Hepatocyte (in vitro differentiated cells): ENCODE results near the gene SMPX. TPM values are rescaled to one million over a fixed set of nuclear protein-coding genes. Genes with fewer than 3 reads are reported as not detected.

Source experiments
- DNase-seq: peaks from one replicate; pipeline ENCODE4 v3.0.0-alpha.2; 2016; ENCODE audit warnings: low spot score
- H2AFZ ChIP-seq: fragments of 200-600 bp; sonication (generic); 2 replicates; pipeline ENCODE4 v1.6.0; 2016; ENCODE audit warnings: antibody characterized with exemption, mild to moderate bottlenecking
- H3K27ac ChIP-seq: fragments of 200-600 bp; sonication (generic); 2 replicates; pipeline ENCODE4 v1.5.1; 2016; ENCODE audit warnings: mild to moderate bottlenecking
- H3K27me3 ChIP-seq: fragments of 200-600 bp; sonication (generic); 2 replicates; pipeline ENCODE4 v1.6.1; 2016
- H3K36me3 ChIP-seq: fragments of 200-600 bp; sonication (generic); replicated peaks from 2 replicates; pipeline ENCODE4 v1.5.1; 2016; ENCODE audit warnings: low read depth; ENCODE audit not compliant: insufficient read depth
- H3K4me1 ChIP-seq: fragments of 200-600 bp; sonication (generic); 2 replicates; pipeline ENCODE4 v1.5.1; 2016; ENCODE audit warnings: mild to moderate bottlenecking, moderate library complexity; ENCODE audit not compliant: insufficient read depth
- H3K4me2 ChIP-seq: fragments of 200-600 bp; sonication (generic); 2 replicates; pipeline ENCODE4 v1.6.0; 2016
- H3K4me3 ChIP-seq: fragments of 200-600 bp; sonication (generic); 2 replicates; pipeline ENCODE4 v1.5.1; 2016; ENCODE audit warnings: mild to moderate bottlenecking
- H3K79me2 ChIP-seq: fragments of 200-600 bp; sonication (generic); 2 replicates; pipeline ENCODE4 v1.6.0; 2017; ENCODE audit warnings: mild to moderate bottlenecking
- H3K9me2 ChIP-seq: fragments of 200-600 bp; sonication (generic); replicated peaks from 2 replicates; pipeline ENCODE4 v1.6.0; 2017; ENCODE audit warnings: mild to moderate bottlenecking; ENCODE audit not compliant: insufficient read depth
- H3K9me3 ChIP-seq: fragments of 200-600 bp; sonication (generic); 2 replicates; pipeline ENCODE4 v1.5.1; 2016; ENCODE audit warnings: low read depth, mild to moderate bottlenecking
- H4K20me1 ChIP-seq: fragments of 200-600 bp; sonication (generic); 2 replicates; pipeline ENCODE4 v1.6.0; 2016; ENCODE audit warnings: mild to moderate bottlenecking; ENCODE audit not compliant: insufficient read depth, poor library complexity, severe bottlenecking
- CTCF ChIP-seq: fragments of 200-600 bp; sonication (generic); IDR thresholded peaks from 2 replicates; pipeline ENCODE4 v1.5.1; 2016; ENCODE audit warnings: antibody characterized with exemption, mild to moderate bottlenecking; ENCODE audit not compliant: poor library complexity
- EZH2 ChIP-seq: fragments of 200-600 bp; sonication (generic); IDR thresholded peaks from 2 replicates; pipeline ENCODE4 v1.6.1; 2016; ENCODE audit warnings: antibody characterized with exemption, mild to moderate bottlenecking, borderline replicate concordance
- EZH2phosphoT487 ChIP-seq: fragments of 200-600 bp; sonication (generic); IDR thresholded peaks from one replicate; pipeline ENCODE4 v1.6.1; 2018; ENCODE audit warnings: antibody characterized with exemption, mild to moderate bottlenecking, low read depth, moderate library complexity; ENCODE audit not compliant: unreplicated experiment, severe bottlenecking
- WGBS: methylation state at CpG from one replicate; pipeline ENCODE4 v1.1.6; 2016; ENCODE audit warnings: low lambda C conversion rate; ENCODE audit errors: missing lambda C conversion rate; 5-methylcytosine and 5-hydroxymethylcytosine counted together
- polyA plus RNA-seq: library from polyadenylated mRNA; unstranded; fragments of >200 nt; fragmentation: Nextera tagmentation; extraction: Ambion mirVana; gene quantifications from 2 replicates; pipeline ENCODE4 v1.2.1, GENCODE V29; 2016
- total RNA-seq: library from RNA; depleted of rRNA; stranded (reverse); fragments of >200 nt; gene quantifications from 2 replicates; pipeline ENCODE4 v1.2.3, GENCODE V29; 2014

SMPX gene
- total and polyA plus RNA-seq, 2 experiments from 2014 or later: 1.4 to 3.0 TPM

- no peak for TF ChIP-seq CTCF
- TF ChIP-seq EZH2: no peak
- no peak for TF ChIP-seq EZH2phosphoT487
- Histone ChIP-seq H3K4me3 (no peak overlapping the region), H3K4me1 (no peaks in the 10 kb centered on the region), H3K79me2 (no peaks in the 10 kb centered on the region), H2AFZ (no peak overlapping the region), H3K4me2 (no peak overlapping the region), H3K9me2 (no peaks in the 10 kb centered on the region), H4K20me1 (no peaks in the 10 kb centered on the region), H3K9me3 (no peaks in the 10 kb centered on the region), H3K36me3 (no peaks in the 10 kb centered on the region), H3K27ac (no peak overlapping the region), H3K27me3 (no peaks in the 10 kb centered on the region)
- WGBS: 42% methylated on average over 5 of the region's 5 CpGs
- no peak for DNase-seq
These were observed 9.7 kb downstream of the SMPX start for GRCh38 chrX:21748235-21748634.

- Histone ChIP-seq H2AFZ (no peak overlapping the region), H3K79me2 (no peaks in the 10 kb centered on the region), H3K4me2 (no peak overlapping the region), H3K27me3 (no peaks in the 10 kb centered on the region), H3K27ac (no peak overlapping the region), H4K20me1 (no peaks in the 10 kb centered on the region), H3K9me3 (no peaks in the 10 kb centered on the region), H3K4me3 (no peak overlapping the region), H3K4me1 (no peaks in the 10 kb centered on the region), H3K9me2 (no peaks in the 10 kb centered on the region), H3K36me3 (no peaks in the 10 kb centered on the region)
- no peak for DNase-seq
- 57% methylated on average over 4 of the region's 4 CpGs for WGBS
- TF ChIP-seq EZH2phosphoT487 (no peak), EZH2 (no peak), CTCF (no peak)
These were observed 10.4 kb downstream of the SMPX start for GRCh38 chrX:21747558-21747957.

GRCh38 chrX:21745756-21746155 is 12.2 kb downstream of the SMPX start:
- H3K4me3 ChIP-seq: no peak overlapping the region
- H3K9me2 ChIP-seq: no peaks in the 10 kb centered on the region
- DNase-seq: peak; percentile 24
- 37% methylated on average over 4 of the region's 4 CpGs for WGBS
- H3K4me2 ChIP-seq: no peak overlapping the region
- peak; percentile 46 for TF ChIP-seq CTCF
- no peak for TF ChIP-seq EZH2
- no peaks in the 10 kb centered on the region for H3K36me3 ChIP-seq
- H2AFZ ChIP-seq: no peak overlapping the region
- H3K79me2 ChIP-seq: no peaks in the 10 kb centered on the region
- H3K27me3 ChIP-seq: no peaks in the 10 kb centered on the region
- H4K20me1 ChIP-seq: no peaks in the 10 kb centered on the region
- H3K4me1 ChIP-seq: peaks cover under 1% of the 10 kb centered on the region
- H3K27ac ChIP-seq: no peak overlapping the region
- no peaks in the 10 kb centered on the region for H3K9me3 ChIP-seq

GRCh38 chrX:21744721-21745120 is 13.2 kb downstream of the SMPX start:
- no peaks in the 10 kb centered on the region for H3K79me2 ChIP-seq
- no peaks in the 10 kb centered on the region for H3K36me3 ChIP-seq
- H2AFZ ChIP-seq: no peak overlapping the region
- peaks cover 10% of the 10 kb centered on the region for H3K4me1 ChIP-seq
- no peak overlapping the region for H3K27ac ChIP-seq
- no peak for DNase-seq
- H3K4me3 ChIP-seq: no peak overlapping the region
- no peak for TF ChIP-seq EZH2phosphoT487
- no peak for TF ChIP-seq EZH2
- TF ChIP-seq CTCF: no peak
- no peaks in the 10 kb centered on the region for H3K27me3 ChIP-seq
- no peak overlapping the region for H3K4me2 ChIP-seq
- H4K20me1 ChIP-seq: no peaks in the 10 kb centered on the region
- 39% methylated on average over 1 of the region's 1 CpG for WGBS
- no peaks in the 10 kb centered on the region for H3K9me2 ChIP-seq
- H3K9me3 ChIP-seq: no peaks in the 10 kb centered on the region
